ENCODE measurements around the gene OCIAD2. TPM values are rescaled to one million over a fixed set of nuclear protein-coding genes. Genes with fewer than 3 reads are reported as not detected.
A peak's percentile ranks its signal among the peaks of the same experiment; 100 is the strongest.

OCIAD2 gene
- total RNA-seq: 30.6 TPM
- long read RNA-seq, transcript OCIAD2-205 (7 exons, 1,163 nt): major isoform, 25 of 29 reads
- long read RNA-seq, partial matches to known transcripts: 0 of 29 reads
- long read RNA-seq, other reads (novel, unspliced or antisense): 1 of 29 reads

GRCh38 chr4:48906206-48907173, at the start of gene OCIAD2:
Gene OCIAD2, minus strand, starts transcription at chr4:48906774. Its CDS starts 2,225 bp downstream, at chr4:48904549.
- Histone ChIP-seq H3K36me3 (peaks cover 6% of the 10 kb centered on the region), H3K27me3 (no peaks in the 10 kb centered on the region), H3K4me1 (peaks cover 11% of the 10 kb centered on the region), H3K9me3 (no peaks in the 10 kb centered on the region), H3K27ac (peak within 1 kb of the TSS; percentile 75), H3K4me3 (peak within 1 kb of the TSS; percentile 78)
- peak; percentile 93 for ATAC-seq
- DNase-seq: peak; percentile 90
- intact Hi-C loops (cut with DNase I): no loop called here
- TF ChIP-seq CTCF (IDR thresholded peaks at IDR 0.05): peak; percentile 30

- Histone ChIP-seq H3K4me3 (no peak overlapping the region), H3K36me3 (no peaks in the 10 kb centered on the region), H3K27me3 (no peaks in the 10 kb centered on the region), H3K4me1 (no peaks in the 10 kb centered on the region), H3K9me3 (no peaks in the 10 kb centered on the region), H3K27ac (no peak overlapping the region)
- DNase-seq: no peak
- ATAC-seq: no peak
- TF ChIP-seq CTCF (IDR thresholded peaks at IDR 0.05): no peak
- intact Hi-C loops (cut with DNase I): no loop called here
Measured at GRCh38 chr4:48954314-48954713, 47.7 kb upstream of the OCIAD2 start.

- Histone ChIP-seq H3K27me3 (no peaks in the 10 kb centered on the region), H3K4me3 (no peak overlapping the region), H3K27ac (no peak overlapping the region), H3K4me1 (no peaks in the 10 kb centered on the region), H3K36me3 (no peaks in the 10 kb centered on the region), H3K9me3 (no peaks in the 10 kb centered on the region)
- ATAC-seq (no peak), DNase-seq (no peak)
- no peak for TF ChIP-seq CTCF (IDR thresholded peaks at IDR 0.05)
- intact Hi-C loops (cut with DNase I): no loop called here
Measured at GRCh38 chr4:48949518-48950219, 43.1 kb upstream of the OCIAD2 start.

- no peak for ATAC-seq
- H3K4me1 ChIP-seq: no peaks in the 10 kb centered on the region
- H3K9me3 ChIP-seq: no peaks in the 10 kb centered on the region
- H3K4me3 ChIP-seq: no peak overlapping the region
- no peaks in the 10 kb centered on the region for H3K36me3 ChIP-seq
- intact Hi-C loops (cut with DNase I): no loop called here
- TF ChIP-seq CTCF (IDR thresholded peaks at IDR 0.05): no peak
- H3K27ac ChIP-seq: no peak overlapping the region
- no peaks in the 10 kb centered on the region for H3K27me3 ChIP-seq
- no peak for DNase-seq
Measured at GRCh38 chr4:48949086-48949485, 42.5 kb upstream of the OCIAD2 start.

- Histone ChIP-seq H3K36me3 (no peaks in the 10 kb centered on the region), H3K27me3 (no peaks in the 10 kb centered on the region), H3K9me3 (no peaks in the 10 kb centered on the region), H3K4me3 (no peak overlapping the region), H3K27ac (no peak overlapping the region), H3K4me1 (no peaks in the 10 kb centered on the region)
- DNase-seq (no peak), ATAC-seq (no peak)
- no peak for TF ChIP-seq CTCF (IDR thresholded peaks at IDR 0.05)
- intact Hi-C loops (cut with DNase I): no loop called here
Measured at GRCh38 chr4:48947731-48948130, 41.2 kb upstream of the OCIAD2 start.
